Fibroblast of lung (primary cell): ENCODE measurements around the gene CDK6.
"Not testable (repeated sequence)": the region's sequence is repeated elsewhere in the genome, so short reads cannot be mapped to it uniquely, and the experiment has no call there.

Experiments
- EZH2 ChIP-seq: IDR thresholded peaks from 2 replicates; pipeline ENCODE4 v1.5.1; 2012; ENCODE audit warnings: low read length, control low read depth, mild to moderate bottlenecking; ENCODE audit errors: missing control alignments
- TF ChIP-seq, protein P1 (sequence below), 2 donors: IDR thresholded peaks in 1 of 2; conservative IDR thresholded peaks in 1 of 2; 1 replicate in 1 of 2; 2 replicates in 1 of 2; pipeline ENCODE4 v1.5.1; 2011 to 2012; ENCODE audit warnings: low read length in 2 of 2, control low read depth in 1 of 2, inconsistent platforms in 1 of 2, low read depth in 1 of 2, mild to moderate bottlenecking in 1 of 2

- TF ChIP-seq, protein P1, sequence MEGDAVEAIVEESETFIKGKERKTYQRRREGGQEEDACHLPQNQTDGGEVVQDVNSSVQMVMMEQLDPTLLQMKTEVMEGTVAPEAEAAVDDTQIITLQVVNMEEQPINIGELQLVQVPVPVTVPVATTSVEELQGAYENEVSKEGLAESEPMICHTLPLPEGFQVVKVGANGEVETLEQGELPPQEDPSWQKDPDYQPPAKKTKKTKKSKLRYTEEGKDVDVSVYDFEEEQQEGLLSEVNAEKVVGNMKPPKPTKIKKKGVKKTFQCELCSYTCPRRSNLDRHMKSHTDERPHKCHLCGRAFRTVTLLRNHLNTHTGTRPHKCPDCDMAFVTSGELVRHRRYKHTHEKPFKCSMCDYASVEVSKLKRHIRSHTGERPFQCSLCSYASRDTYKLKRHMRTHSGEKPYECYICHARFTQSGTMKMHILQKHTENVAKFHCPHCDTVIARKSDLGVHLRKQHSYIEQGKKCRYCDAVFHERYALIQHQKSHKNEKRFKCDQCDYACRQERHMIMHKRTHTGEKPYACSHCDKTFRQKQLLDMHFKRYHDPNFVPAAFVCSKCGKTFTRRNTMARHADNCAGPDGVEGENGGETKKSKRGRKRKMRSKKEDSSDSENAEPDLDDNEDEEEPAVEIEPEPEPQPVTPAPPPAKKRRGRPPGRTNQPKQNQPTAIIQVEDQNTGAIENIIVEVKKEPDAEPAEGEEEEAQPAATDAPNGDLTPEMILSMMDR (conservative IDR thresholded peaks at IDR 0.05 in 1 of 2, IDR thresholded peaks at IDR 0.05 in 1 of 2; ENCODE audit: low read depth in 1 of 2, low read length in 2 of 2), result not testable (repeated sequence)
- TF ChIP-seq EZH2, result not testable (repeated sequence)
Observed at GRCh38 chr7:92864169-92864568, 27.8 kb upstream of the CDK6 start.
